K562 (cell line): Measurements from ENCODE around the gene BTBD1. TPM values are rescaled to one million over a fixed set of nuclear protein-coding genes. Genes with fewer than 3 reads are reported as not detected.

Source experiments
- ATF6 ChIP-seq: sonication (generic); formaldehyde crosslinking; IDR thresholded peaks from 2 replicates; pipeline ENCODE4 v1.4.0; 2020; ENCODE audit warnings: mild to moderate bottlenecking, missing genetic modification reagents
- CBX5 ChIP-seq: IDR thresholded peaks from 2 replicates; pipeline ENCODE4 v1.6.1; 2014; ENCODE audit warnings: low read depth, borderline replicate concordance
- DMBX1 ChIP-seq: fragments of 250-450 bp; sonication (Bioruptor Pico); IDR thresholded peaks from 2 replicates; pipeline ENCODE4 v1.8.0; 2022; ENCODE audit warnings: inconsistent platforms, mild to moderate bottlenecking, moderate library complexity, borderline replicate concordance
- FIP1L1 ChIP-seq: fragments of 200-400 bp; formaldehyde crosslinking; IDR thresholded peaks from 2 replicates; pipeline ENCODE4 v1.6.1; 2018; ENCODE audit warnings: mild to moderate bottlenecking, low read depth, low read length; ENCODE audit not compliant: poor library complexity, severe bottlenecking
- FOS ChIP-seq: IDR thresholded peaks from 3 replicates; pipeline ENCODE4 v1.6.1; 2011; ENCODE audit not compliant: insufficient read length; ENCODE audit errors: extremely low read depth
- HDAC3 ChIP-seq: fragments of 450-650 bp; IDR thresholded peaks from 2 replicates; pipeline ENCODE4 v1.6.1; 2018; ENCODE audit warnings: borderline replicate concordance, mild to moderate bottlenecking, moderate library complexity; ENCODE audit not compliant: partially characterized antibody
- MECOM ChIP-seq: fragments of 250-450 bp; sonication (Bioruptor Pico); IDR thresholded peaks from 2 replicates; pipeline ENCODE4 v1.8.0; 2022; ENCODE audit warnings: inconsistent platforms
- MTF1 ChIP-seq: fragments of 250-450 bp; sonication (Bioruptor Pico); IDR thresholded peaks from 2 replicates; pipeline ENCODE4 v1.9.0; 2021; ENCODE audit warnings: moderate library complexity, mild to moderate bottlenecking, inconsistent platforms, borderline replicate concordance
- PATZ1 ChIP-seq: fragments of 250-450 bp; sonication (Bioruptor Pico); IDR thresholded peaks from 2 replicates; pipeline ENCODE4 v1.5.0; 2020; ENCODE audit warnings: mild to moderate bottlenecking, borderline replicate concordance
- POLR3A ChIP-seq: IDR thresholded peaks from 2 replicates; pipeline ENCODE4 v1.6.1; 2011; ENCODE audit warnings: borderline replicate concordance, mild to moderate bottlenecking, moderate library complexity; ENCODE audit not compliant: insufficient read length, insufficient read depth; ENCODE audit errors: extremely low read depth
- RHOXF2B ChIP-seq: fragments of 250-450 bp; sonication (Bioruptor Pico); conservative IDR thresholded peaks from 2 replicates; pipeline ENCODE4 v1.5.1; 2021
- RREB1 ChIP-seq: fragments of 250-450 bp; sonication (Bioruptor Pico); IDR thresholded peaks from 2 replicates; pipeline ENCODE4 v1.4.0; 2020
- ZBTB49 ChIP-seq: sonication (generic); formaldehyde crosslinking; IDR thresholded peaks from 2 replicates; pipeline ENCODE4 v1.8.0; 2022; ENCODE audit warnings: missing genetic modification reagents, mild to moderate bottlenecking, borderline replicate concordance
- ZNF57 ChIP-seq: fragments of 450-650 bp; formaldehyde crosslinking; IDR thresholded peaks from 2 replicates; pipeline ENCODE4 v1.4.0; 2020; ENCODE audit warnings: mild to moderate bottlenecking, moderate library complexity
- polyA plus RNA-seq, 8 experiments: library from polyadenylated mRNA; depleted of rRNA in 4 of 8; stranded (reverse) in 5 of 8; unstranded in 3 of 8; fragments of >200 nt; fragmentation: Nextera tagmentation in 2 of 8; fragmentation: Illumina TruSeq in 1 of 8; extraction: Ambion mirVana in 2 of 8; extraction: Trizol in 1 of 8; gene quantifications; 2 replicates each; pipeline versions ENCODE4 v1.2.1 to v1.2.3, GENCODE V29; 2011 to 2014; ENCODE audit warnings: inconsistent platforms in 1 of 8, missing spikeins in 1 of 8
- total RNA-seq, 7 experiments: library from RNA; depleted of rRNA in 6 of 7; stranded (reverse); fragments of >200 nt in 6 of 7; fragmentation: Illumina TruSeq in 2 of 7; extraction: Trizol in 2 of 7; gene quantifications; 2 replicates each; pipeline versions ENCODE4 v1.2.1 to v1.2.3, GENCODE V29; 2011 to 2021; ENCODE audit warnings: low replicate concordance in 1 of 7

Gene BTBD1
- total and polyA plus RNA-seq, 9 of the 15 experiments (the other 6 are each of a cell fraction or from before 2014, with no cell fraction given) = 19.4 to 106 (median 90.4) TPM

GRCh38 chr15:83011271-83012075, 55.6 kb downstream of the BTBD1 start, which contains the start of gene C15orf40 (continued):
- no peak; the same call in 1 of the 2 replicates for TF ChIP-seq ZBTB49 (CRISPR knock-in tag)
- no peak for TF ChIP-seq MTF1 (CRISPR knock-in tag)
- peak; percentile 80; the same call in 1 of the 2 replicates for TF ChIP-seq ATF6 (CRISPR knock-in tag)
- TF ChIP-seq RHOXF2B (CRISPR knock-in tag) = no peak
- TF ChIP-seq HDAC3 = no peak
- no peak for TF ChIP-seq FOS
- TF ChIP-seq DMBX1 (CRISPR knock-in tag) = no peak
- no peak for TF ChIP-seq POLR3A
- TF ChIP-seq FIP1L1 = peak; percentile 79
- TF ChIP-seq MECOM (CRISPR knock-in tag) = no peak
- TF ChIP-seq ZNF57 = no peak
- TF ChIP-seq CBX5 = no peak
- no peak; the same call in 1 of the 2 replicates for TF ChIP-seq RREB1 (CRISPR knock-in tag)
- TF ChIP-seq PATZ1 (CRISPR knock-in tag) = no peak
